Smooth muscle cell of the coronary artery (primary cell): Measurements from ENCODE around the gene TAF11L12. TPM values are rescaled to one million over a fixed set of nuclear protein-coding genes. Genes with fewer than 3 reads are reported as not detected.

Experiments used
- total RNA-seq: library from RNA; depleted of rRNA; stranded (reverse); fragments of >200 nt; gene quantifications from 2 replicates; pipeline ENCODE4 v1.2.3, GENCODE V29; 2014; ENCODE audit warnings: low replicate concordance

TAF11L12 gene
- not detected in 2 replicates for total RNA-seq

GRCh38 chr5:17610092-17610491 is at the start of gene TAF11L12:
Gene TAF11L12 (plus strand): TSS chr5:17610392.

GRCh38 chr5:17585658-17586057 is 24.5 kb upstream of the TAF11L12 start, which contains the start of gene TAF11L7:
Gene TAF11L7 (minus strand): TSS chr5:17585758.

GRCh38 chr5:17590860-17591259 is 19.3 kb upstream of the TAF11L12 start, which contains the start of gene TAF11L8:
Gene TAF11L8 (minus strand): TSS chr5:17590960.

GRCh38 chr5:17594255-17594654 is 15.9 kb upstream of the TAF11L12 start, which contains the start of gene TAF11L9:
Gene TAF11L9 (minus strand): TSS chr5:17594394.

DNA sequence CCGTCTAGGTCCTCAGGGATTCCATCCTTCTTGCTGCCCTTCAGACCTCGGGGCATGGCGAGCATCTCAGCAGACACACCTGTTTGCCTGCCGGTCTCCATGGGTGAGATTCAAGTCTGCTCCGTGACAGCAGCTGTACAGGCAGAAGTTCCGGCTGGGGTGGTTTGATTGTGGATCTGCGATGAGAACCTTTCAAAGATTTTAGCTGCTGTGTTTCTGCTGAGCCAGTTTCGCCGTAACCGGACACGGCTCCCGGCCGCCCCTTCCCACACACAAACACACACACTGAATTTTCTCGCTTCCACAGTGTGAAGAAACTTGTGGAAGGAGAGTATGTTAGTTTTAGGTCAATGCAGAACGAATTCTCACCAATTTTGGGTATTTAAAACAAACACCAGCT is 12.5 kb upstream of the TAF11L12 start, which contains the start of gene TAF11L10:
TAF11L10 (minus strand) TSS at position 101 of the 400 bp plus-strand sequence.

DNA sequence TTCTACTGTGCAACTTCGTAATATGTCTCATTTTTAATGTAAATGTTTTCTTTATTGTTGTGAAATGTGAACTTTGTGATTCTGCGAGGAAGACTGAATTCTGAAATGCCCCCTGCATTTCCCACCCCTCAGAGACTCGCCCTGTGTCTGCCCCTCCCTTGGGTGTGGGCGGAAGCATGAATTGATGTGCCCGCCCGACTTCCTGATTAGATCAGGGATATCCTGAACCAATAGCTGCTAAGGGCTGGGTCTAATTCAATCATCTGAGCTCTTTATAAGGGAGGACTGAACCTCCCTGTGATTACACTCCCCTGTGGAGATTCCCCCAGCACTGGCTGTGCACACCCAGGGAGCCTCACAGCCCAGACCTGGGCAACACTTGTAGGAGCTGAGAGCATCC is 6.3 kb upstream of the TAF11L12 start, which contains the start of gene TAF11L11:
TAF11L11 (plus strand) TSS at position 304 of the 400 bp plus-strand sequence.

GRCh38 chr5:17631788-17632187 is 21.6 kb downstream of the TAF11L12 start, which contains the start of gene TAF11L13:
Gene TAF11L13 (plus strand): TSS chr5:17632088.

GRCh38 chr5:17634160-17634559 is 24.0 kb downstream of the TAF11L12 start, which contains the start of gene TAF11L14:
Gene TAF11L14 (plus strand): TSS chr5:17634460.

Other genes with a start within 250 kb of the TAF11L12 start
- not detected in 2 replicates for gene TAF11L2, start 112.2 kb upstream of the TAF11L12 start, total RNA-seq
- gene TAF11L3, start 92.0 kb upstream of the TAF11L12 start, total RNA-seq: not detected in 2 replicates
- gene TAF11L4, start 88.6 kb upstream of the TAF11L12 start, total RNA-seq: not detected in 2 replicates
- not detected in 2 replicates for gene TAF11L5, start 85.2 kb upstream of the TAF11L12 start, total RNA-seq
- not detected in 2 replicates for gene TAF11L6, start 81.7 kb upstream of the TAF11L12 start, total RNA-seq
- not detected in 2 replicates for gene TAF11L7, start 24.6 kb upstream of the TAF11L12 start, total RNA-seq
- gene TAF11L8, start 19.4 kb upstream of the TAF11L12 start, total RNA-seq: not detected in 2 replicates
- gene TAF11L9, start 16.0 kb upstream of the TAF11L12 start, total RNA-seq: not detected in 2 replicates
- gene TAF11L10, start 12.6 kb upstream of the TAF11L12 start, total RNA-seq: not detected in 2 replicates
- gene TAF11L11, start 6.2 kb upstream of the TAF11L12 start, total RNA-seq: not detected in 2 replicates
- gene TAF11L13, start 21.7 kb downstream of the TAF11L12 start, total RNA-seq: not detected in 2 replicates
- gene TAF11L14, start 24.1 kb downstream of the TAF11L12 start, total RNA-seq: not detected in 2 replicates